HUES48 (cell line): Measurements from ENCODE around the gene HSPBP1.

Experiments
- H3K27ac ChIP-seq: one replicate; pipeline ENCODE4 v1.7.0; 2013; ENCODE audit warnings: low read depth, low read length, inconsistent platforms
- H3K27me3 ChIP-seq: 2 replicates; pipeline ENCODE4 v1.6.1; 2013; ENCODE audit warnings: mild to moderate bottlenecking, low read length; ENCODE audit not compliant: control insufficient read depth, insufficient read depth
- H3K36me3 ChIP-seq: 2 replicates; pipeline ENCODE4 v1.6.1; 2013; ENCODE audit warnings: low read length; ENCODE audit not compliant: control insufficient read depth, insufficient read depth
- H3K4me1 ChIP-seq: 2 replicates; pipeline ENCODE4 v1.6.1; 2013; ENCODE audit warnings: mild to moderate bottlenecking, low read length; ENCODE audit not compliant: control insufficient read depth, insufficient read depth
- H3K4me3 ChIP-seq: 2 replicates; pipeline ENCODE4 v1.5.1; 2013; ENCODE audit warnings: mild to moderate bottlenecking, low read depth, low read length
- H3K9ac ChIP-seq: 2 replicates; pipeline ENCODE4 v1.6.1; 2013; ENCODE audit warnings: mild to moderate bottlenecking, low read depth, low read length, moderate library complexity
- H3K9me3 ChIP-seq: 2 replicates; pipeline ENCODE4 v1.6.1; 2013; ENCODE audit warnings: low read length; ENCODE audit not compliant: control insufficient read depth, insufficient read depth

The HSPBP1 gene

GRCh38 chr19:55315956-55316525, 36.1 kb upstream of the HSPBP1 start:
- H3K27me3 ChIP-seq: no peaks in the 10 kb centered on the region
- no peak overlapping the region for H3K9ac ChIP-seq
- H3K27ac ChIP-seq: no peak overlapping the region
- peaks cover 7% of the 10 kb centered on the region for H3K36me3 ChIP-seq
- no peak overlapping the region for H3K4me3 ChIP-seq
- peaks cover 6% of the 10 kb centered on the region; the same call in 1 of the 2 replicates for H3K4me1 ChIP-seq
- H3K9me3 ChIP-seq: no peaks in the 10 kb centered on the region

GRCh38 chr19:55314396-55314795, 34.5 kb upstream of the HSPBP1 start:
- Histone ChIP-seq H3K4me3 (no peak overlapping the region), H3K9me3 (no peaks in the 10 kb centered on the region), H3K27me3 (no peaks in the 10 kb centered on the region), H3K9ac (no peak overlapping the region), H3K36me3 (peaks cover 20% of the 10 kb centered on the region), H3K27ac (no peak overlapping the region), H3K4me1 (no peaks in the 10 kb centered on the region)

GRCh38 chr19:55312621-55313512, 33.0 kb upstream of the HSPBP1 start:
- Histone ChIP-seq H3K4me1 (no peaks in the 10 kb centered on the region), H3K9me3 (no peaks in the 10 kb centered on the region), H3K4me3 (no peak overlapping the region), H3K27ac (no peak overlapping the region), H3K36me3 (peaks cover 33% of the 10 kb centered on the region), H3K27me3 (no peaks in the 10 kb centered on the region), H3K9ac (no peak overlapping the region)

GRCh38 chr19:55311797-55312196, 31.9 kb upstream of the HSPBP1 start:
- H3K9ac ChIP-seq: no peak overlapping the region
- H3K36me3 ChIP-seq: peaks cover 41% of the 10 kb centered on the region
- H3K4me1 ChIP-seq: no peaks in the 10 kb centered on the region
- no peak overlapping the region for H3K27ac ChIP-seq
- H3K9me3 ChIP-seq: no peaks in the 10 kb centered on the region
- no peak overlapping the region for H3K4me3 ChIP-seq
- H3K27me3 ChIP-seq: no peaks in the 10 kb centered on the region

GRCh38 chr19:55311397-55311796, 31.5 kb upstream of the HSPBP1 start:
- no peak overlapping the region for H3K9ac ChIP-seq
- H3K27ac ChIP-seq: no peak overlapping the region
- no peaks in the 10 kb centered on the region for H3K27me3 ChIP-seq

GRCh38 chr19:55310498-55310897, 30.6 kb upstream of the HSPBP1 start:
- H3K27ac ChIP-seq: no peak overlapping the region
- H3K4me1 ChIP-seq: no peaks in the 10 kb centered on the region
- H3K9ac ChIP-seq: no peak overlapping the region
- H3K27me3 ChIP-seq: no peaks in the 10 kb centered on the region
- H3K9me3 ChIP-seq: no peaks in the 10 kb centered on the region
- H3K36me3 ChIP-seq: peaks cover 54% of the 10 kb centered on the region
- H3K4me3 ChIP-seq: no peak overlapping the region

More at GRCh38 chr19:55311397-55311796, 31.5 kb upstream of the HSPBP1 start:
- no peaks in the 10 kb centered on the region for H3K9me3 ChIP-seq
- H3K4me1 ChIP-seq: no peaks in the 10 kb centered on the region
- H3K4me3 ChIP-seq: no peak overlapping the region
- H3K36me3 ChIP-seq: peaks cover 45% of the 10 kb centered on the region

- Histone ChIP-seq H3K9me3 (no peaks in the 10 kb centered on the region), H3K4me1 (no peaks in the 10 kb centered on the region), H3K27ac (no peak overlapping the region), H3K36me3 (peaks cover 62% of the 10 kb centered on the region), H3K9ac (no peak overlapping the region), H3K4me3 (no peak overlapping the region), H3K27me3 (no peaks in the 10 kb centered on the region)
Observed at GRCh38 chr19:55309448-55309847, 29.5 kb upstream of the HSPBP1 start.

GRCh38 chr19:55308281-55308680, 28.4 kb upstream of the HSPBP1 start:
- H3K27ac ChIP-seq: no peak overlapping the region
- no peak overlapping the region for H3K4me3 ChIP-seq
- no peaks in the 10 kb centered on the region for H3K9me3 ChIP-seq
- peaks cover 72% of the 10 kb centered on the region for H3K36me3 ChIP-seq
- no peaks in the 10 kb centered on the region for H3K27me3 ChIP-seq
- H3K9ac ChIP-seq: no peak overlapping the region
- no peaks in the 10 kb centered on the region for H3K4me1 ChIP-seq

GRCh38 chr19:55306712-55307111, 26.8 kb upstream of the HSPBP1 start:
- Histone ChIP-seq H3K9ac (no peak overlapping the region), H3K4me1 (peaks cover 2% of the 10 kb centered on the region; the same call in 1 of the 2 replicates), H3K9me3 (no peaks in the 10 kb centered on the region), H3K27me3 (no peaks in the 10 kb centered on the region), H3K36me3 (peaks cover 74% of the 10 kb centered on the region), H3K4me3 (no peak overlapping the region), H3K27ac (no peak overlapping the region)

GRCh38 chr19:55305983-55306562, 26.2 kb upstream of the HSPBP1 start:
- Histone ChIP-seq H3K9ac (no peak overlapping the region), H3K36me3 (peaks cover 74% of the 10 kb centered on the region), H3K4me1 (peaks cover 6% of the 10 kb centered on the region; the same call in 1 of the 2 replicates)

GRCh38 chr19:55305491-55305890, 25.6 kb upstream of the HSPBP1 start:
- Histone ChIP-seq H3K36me3 (peaks cover 71% of the 10 kb centered on the region), H3K9ac (no peak overlapping the region), H3K27me3 (no peaks in the 10 kb centered on the region), H3K4me1 (peaks cover 6% of the 10 kb centered on the region; the same call in 1 of the 2 replicates), H3K27ac (no peak overlapping the region), H3K4me3 (no peak overlapping the region), H3K9me3 (no peaks in the 10 kb centered on the region)

More at GRCh38 chr19:55305983-55306562, 26.2 kb upstream of the HSPBP1 start:
- H3K27me3 ChIP-seq: no peaks in the 10 kb centered on the region
- H3K4me3 ChIP-seq: no peak overlapping the region
- no peak overlapping the region for H3K27ac ChIP-seq
- no peaks in the 10 kb centered on the region for H3K9me3 ChIP-seq
